T1000 (cell line): ENCODE results near the gene RGS3.

Experiments used
- DNase-seq: peaks from one replicate; lab custom pipeline; 2025; ENCODE audit warnings: mixed read lengths; lab: John Stamatoyannopoulos, UW

RGS3 gene

DNA sequence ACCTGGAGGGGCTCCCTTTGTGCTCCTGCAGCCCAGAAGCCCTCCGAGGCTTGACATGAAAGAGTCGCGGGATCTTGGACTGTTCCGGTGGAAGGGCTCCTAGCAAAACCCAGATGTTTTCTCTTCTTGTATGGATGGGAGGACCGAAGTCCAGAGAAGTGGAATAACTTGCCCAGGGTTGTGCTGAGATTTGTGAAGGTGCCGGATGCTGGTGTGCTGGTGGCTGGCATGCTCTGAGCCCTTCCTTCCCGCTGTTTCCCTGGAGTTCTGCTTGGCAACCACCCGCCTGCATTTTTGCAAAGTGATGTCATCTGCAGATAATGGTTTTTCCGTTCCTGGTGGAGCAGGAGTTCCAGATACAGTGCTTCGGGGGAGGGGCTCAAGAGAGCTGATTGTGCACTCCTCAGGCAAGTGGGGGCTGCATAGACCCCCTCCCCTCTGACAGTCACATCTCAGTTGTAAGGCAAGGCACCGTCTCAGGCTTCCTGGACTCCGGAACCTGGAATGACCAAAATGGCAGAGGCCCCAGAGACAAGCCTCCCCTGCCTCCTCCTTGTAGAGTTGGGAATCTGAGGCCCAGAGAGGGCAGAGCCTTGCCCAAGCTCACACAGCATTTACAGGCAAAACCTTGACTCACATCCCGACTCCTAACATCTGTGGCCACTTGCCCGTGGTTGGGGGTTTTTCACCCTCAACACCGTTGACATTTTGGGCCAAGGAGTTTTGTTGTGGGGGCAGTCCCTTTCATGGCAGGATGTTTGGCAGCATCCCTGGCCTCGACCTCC is 157.0 kb downstream of the RGS3 start:
- peak; percentile 70 for DNase-seq

- peak; percentile 70 for DNase-seq
These were observed 157.8 kb downstream of the RGS3 start for GRCh38 chr9:113621309-113621791.

- no peak for DNase-seq
These were observed 158.5 kb downstream of the RGS3 start for GRCh38 chr9:113621980-113622379.

- peak; percentile 65 for DNase-seq
These were observed 159.3 kb downstream of the RGS3 start for GRCh38 chr9:113622600-113623400.

GRCh38 chr9:113623851-113624485 is 160.4 kb downstream of the RGS3 start:
- DNase-seq, result no peak

GRCh38 chr9:113624721-113625120 is 161.2 kb downstream of the RGS3 start:
- peak; percentile 62 for DNase-seq

- DNase-seq, result no peak
These were observed 162.0 kb downstream of the RGS3 start for GRCh38 chr9:113625486-113625885.

DNA sequence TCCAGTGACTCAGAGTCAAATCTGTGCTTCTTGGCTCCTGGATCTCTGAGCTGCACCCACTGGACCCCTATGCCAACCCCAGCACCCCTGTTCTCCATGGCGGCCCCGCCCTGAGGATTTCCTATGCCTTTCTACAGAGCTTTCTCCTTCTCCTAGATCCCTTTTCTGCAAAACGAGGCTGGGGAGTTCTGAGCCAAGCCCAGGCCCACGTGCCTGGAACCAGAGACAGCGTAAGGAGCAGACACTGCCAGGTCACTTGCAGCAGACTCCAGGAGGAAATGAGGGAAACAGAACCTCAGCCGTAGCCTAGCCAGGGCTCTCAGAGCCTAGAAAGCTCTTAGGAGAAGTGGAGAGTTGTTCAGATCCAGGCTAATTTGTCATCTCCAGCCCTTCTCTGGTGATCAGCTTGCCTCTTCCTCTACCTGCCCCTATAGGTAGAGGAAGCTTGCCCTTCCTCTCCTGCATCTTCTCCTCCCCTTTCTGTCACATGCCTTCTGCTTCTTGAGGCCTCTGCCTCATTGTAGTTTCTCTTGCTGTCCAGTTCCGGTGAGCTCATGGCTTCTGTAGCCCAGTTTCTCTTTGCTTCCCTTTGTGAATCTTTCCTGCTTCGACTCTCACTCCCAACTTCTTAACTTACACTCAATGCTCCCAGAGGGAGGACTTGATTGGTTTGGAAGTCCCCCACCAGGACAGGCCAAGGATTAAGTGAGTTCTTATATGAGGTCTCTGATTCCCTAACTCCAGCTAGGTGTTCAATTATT is 163.4 kb downstream of the RGS3 start:
- no peak for DNase-seq

GRCh38 chr9:113628621-113629020 is 165.1 kb downstream of the RGS3 start:
- no peak for DNase-seq

- no peak for DNase-seq
These were observed 167.0 kb downstream of the RGS3 start for GRCh38 chr9:113630386-113631136.

GRCh38 chr9:113631137-113631765 is 167.7 kb downstream of the RGS3 start:
- no peak for DNase-seq

GRCh38 chr9:113631871-113632665 is 168.5 kb downstream of the RGS3 start:
- DNase-seq, result no peak

GRCh38 chr9:113632776-113633590 is 169.5 kb downstream of the RGS3 start:
- DNase-seq, result no peak

GRCh38 chr9:113633782-113634595 is 170.5 kb downstream of the RGS3 start:
- no peak for DNase-seq

DNA sequence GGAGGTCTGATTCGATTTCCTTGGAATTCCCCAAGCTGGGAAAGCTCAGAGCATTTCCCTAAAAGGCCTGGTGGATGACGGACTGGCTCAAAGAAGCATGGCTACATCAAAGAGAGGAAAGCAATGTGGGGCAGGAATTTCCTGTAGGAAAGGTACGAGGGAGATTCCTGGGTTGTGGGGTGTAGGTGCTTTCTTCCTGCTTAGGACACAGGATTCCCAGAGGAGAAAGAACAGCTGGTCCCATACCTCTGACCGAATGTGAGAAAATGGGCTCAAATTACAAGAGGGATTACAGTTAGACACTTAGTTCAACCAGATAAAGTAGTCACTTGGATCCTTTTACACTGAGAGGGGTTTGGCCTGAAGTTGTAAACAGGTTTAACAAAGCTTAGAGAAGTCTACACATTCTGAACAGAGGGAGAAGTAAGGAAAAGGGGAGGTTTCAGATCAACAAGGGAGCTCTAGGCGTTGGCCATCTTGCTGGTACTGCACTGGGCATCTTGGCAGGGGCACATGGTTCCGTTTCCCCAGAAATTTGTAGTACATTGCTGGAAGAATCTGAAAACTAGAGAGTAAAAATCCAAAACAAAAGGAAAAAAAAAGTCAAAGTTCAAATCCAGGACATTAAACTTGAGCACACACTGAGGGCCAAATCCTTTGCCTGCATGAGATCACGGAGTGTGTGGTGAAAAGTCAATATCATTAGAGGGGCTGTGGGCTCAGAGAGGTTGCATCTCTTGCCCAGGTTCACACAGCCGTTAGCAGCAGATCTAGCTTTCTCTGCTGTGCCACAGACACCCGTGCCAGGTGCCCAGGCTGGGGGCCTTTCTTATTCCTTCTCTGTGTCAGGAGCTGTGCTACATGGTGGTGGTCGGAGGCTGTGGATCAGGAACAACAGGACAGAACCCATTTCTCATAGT is 171.3 kb downstream of the RGS3 start:
- no peak for DNase-seq

- no peak for DNase-seq
These were observed 172.1 kb downstream of the RGS3 start for GRCh38 chr9:113635586-113635985.

DNA sequence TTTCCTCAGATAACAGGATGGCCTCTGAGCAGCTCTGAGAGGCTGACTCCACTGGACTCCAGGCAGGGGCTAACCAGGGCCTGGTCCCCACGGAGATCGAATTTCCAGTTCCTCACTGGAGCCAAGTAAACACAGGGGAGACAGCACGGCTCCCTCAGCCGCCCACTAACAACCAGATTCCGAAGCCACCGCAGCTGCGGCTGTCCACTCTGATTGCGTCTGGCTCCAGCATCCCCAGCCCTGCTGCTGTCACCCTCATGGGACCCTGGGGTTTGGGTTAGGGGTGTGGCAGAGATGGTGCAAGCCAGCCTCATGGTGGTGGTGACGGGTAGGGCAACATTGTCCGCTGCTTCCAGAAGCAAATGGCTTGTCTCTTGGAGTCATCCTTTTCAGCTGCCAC is 172.6 kb downstream of the RGS3 start:
- no peak for DNase-seq
